CD4-positive, alpha-beta T cell treated with Interferon alpha-2 for 1 hour (primary cell): ENCODE measurements around the gene SPINK8.
"Not testable (repeated sequence)": the region's sequence is repeated elsewhere in the genome, so short reads cannot be mapped to it uniquely, and the experiment has no call there.

ENCODE experiments used
- DNase-seq, 2 donors: peaks; one replicate each; pipeline ENCODE4 v3.0.0-alpha.2; 2020 to 2022

SPINK8 gene

GRCh38 chr3:48276911-48277641, 56.4 kb downstream of the SPINK8 start:
- DNase-seq: no peak

- no peak for DNase-seq
Observed at GRCh38 chr3:48275287-48276027, 58.0 kb downstream of the SPINK8 start.

DNA sequence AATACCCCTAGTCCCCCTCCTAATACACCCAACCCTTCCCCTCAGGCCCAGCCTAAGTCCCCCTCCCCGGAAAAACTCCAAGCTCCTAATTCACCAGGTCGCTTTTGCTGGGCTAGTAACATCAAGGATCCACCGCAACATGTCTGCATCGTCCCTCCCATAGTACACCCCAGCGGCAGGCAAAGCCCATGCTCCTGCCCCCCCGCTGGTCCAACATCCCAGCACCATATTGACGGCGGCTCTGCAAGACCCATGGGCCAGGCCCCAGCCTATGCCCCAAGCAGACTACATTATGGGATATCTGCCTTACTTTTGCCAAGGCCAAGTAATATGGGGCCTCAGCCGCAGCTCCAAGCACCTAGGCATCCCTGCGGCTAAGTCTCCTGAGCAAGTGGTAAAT, 59.0 kb downstream of the SPINK8 start:
- no peak for DNase-seq

DNA sequence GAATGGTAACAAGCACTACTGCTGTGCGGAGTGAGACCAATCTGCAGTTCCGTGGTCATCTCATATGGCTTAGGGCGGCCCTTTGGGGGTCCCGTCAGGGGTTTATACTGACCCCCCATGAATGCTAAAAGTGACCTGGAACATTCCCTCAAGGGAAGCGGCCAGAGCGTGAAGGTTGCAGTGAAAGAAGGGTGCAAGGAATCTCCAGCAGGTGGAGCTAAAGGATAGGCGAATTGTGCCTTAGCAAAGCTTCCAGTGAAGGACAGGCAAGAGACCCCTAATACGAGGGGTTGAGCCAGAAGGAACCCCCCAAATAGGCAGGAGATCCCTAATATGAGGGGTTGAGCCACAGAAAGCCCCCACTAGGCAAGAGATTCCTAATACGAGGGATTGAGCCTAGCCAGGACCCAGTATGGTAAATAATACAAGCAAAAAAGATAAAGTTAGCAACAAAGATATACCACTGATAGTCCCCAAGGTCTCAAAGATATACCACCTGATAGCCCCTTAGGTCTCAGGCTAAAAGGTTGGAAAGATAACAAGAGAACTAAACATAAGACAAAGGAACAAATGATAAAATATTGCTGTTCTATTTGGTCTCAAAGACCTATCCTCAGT, 59.8 kb downstream of the SPINK8 start:
- peak; percentile 60 to 72 for DNase-seq

DNA sequence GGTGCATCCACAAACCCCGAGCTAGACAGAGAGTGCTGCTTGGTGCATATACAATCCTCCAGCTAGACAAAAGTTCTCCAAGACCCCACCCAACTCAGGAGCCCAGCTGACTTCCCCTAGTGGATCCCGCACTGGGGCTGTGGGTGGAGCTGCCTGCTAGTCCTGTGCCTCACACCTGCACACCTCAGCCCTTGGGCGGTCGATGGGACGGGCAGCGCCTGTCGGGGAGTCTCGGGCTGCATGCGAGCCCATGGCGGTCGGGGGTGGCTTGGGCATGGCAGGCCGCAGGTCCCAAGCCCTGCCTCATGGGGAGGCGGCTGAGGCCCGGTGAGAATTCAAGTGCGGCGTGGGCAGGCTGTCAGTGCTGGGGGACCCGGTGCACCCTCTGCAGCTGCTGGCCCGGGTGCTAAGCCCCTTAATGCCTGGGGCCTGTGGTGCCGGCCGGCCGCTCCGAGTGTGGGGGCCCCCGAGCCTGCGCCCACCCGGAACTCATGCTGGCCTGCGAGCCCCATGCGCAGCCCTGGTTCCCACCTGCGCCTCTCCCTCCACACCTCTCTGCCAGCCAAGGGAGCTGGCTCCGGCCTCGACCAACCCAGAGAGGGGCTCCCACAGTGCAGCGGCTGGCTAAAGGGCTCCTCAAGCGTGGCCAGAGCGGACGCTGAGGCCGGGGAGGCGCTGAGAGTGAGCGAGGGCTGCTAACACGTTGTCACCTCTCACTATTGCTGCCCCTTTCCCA, 61.5 kb downstream of the SPINK8 start:
- DNase-seq: no peak

- DNase-seq: not testable (repeated sequence)
Observed at GRCh38 chr3:48271223-48271622, 62.2 kb downstream of the SPINK8 start.

GRCh38 chr3:48270306-48270705, 63.2 kb downstream of the SPINK8 start:
- DNase-seq: no peak

GRCh38 chr3:48269592-48269991, 63.9 kb downstream of the SPINK8 start:
- DNase-seq: no peak

GRCh38 chr3:48268936-48269561, 64.4 kb downstream of the SPINK8 start:
- peak in 1 of 2 donors; percentile 23 for DNase-seq

GRCh38 chr3:48268381-48268935, 65.0 kb downstream of the SPINK8 start:
- peak; percentile 59 to 78 for DNase-seq

GRCh38 chr3:48267782-48268181, 65.7 kb downstream of the SPINK8 start:
- DNase-seq: no peak

- DNase-seq: no peak
Observed at GRCh38 chr3:48258530-48258929, 74.9 kb downstream of the SPINK8 start.
